Left colon (tissue), 2 donors: Measurements from ENCODE around the gene CTSC. TPM values are rescaled to one million over a fixed set of nuclear protein-coding genes. Genes with fewer than 3 reads are reported as not detected.

ENCODE experiments used
- total RNA-seq, 2 donors: library from RNA; stranded (reverse); fragmentation: NEBNext Ultra II Directional; extraction: Animal tissue kit (Norgen Biotek cat#: 25700); gene quantifications; one replicate each; pipeline ENCODE4 v1.2.1, GENCODE V29; 2021
- donor health status: DM: no; HTN: no; CAD: no.
- donor health status: DM: yes; HTN: yes; CAD: no.

Gene CTSC
- total RNA-seq, 2 donors from 2014 or later, result 65.4 to 133 TPM

Other genes with a start within 250 kb of the CTSC start
- 1 to 10 TPM in 1 of 2 donors, under 1 TPM in 1; 0.70 to 2.1 TPM for gene RAB38, start 162.3 kb downstream of the CTSC start, total RNA-seq